Body of pancreas (tissue), 4 donors: ENCODE data around the gene SORL1.

Source experiments
- POLR2A ChIP-seq, 3 donors: fragments of 450-650 bp; IDR thresholded peaks; one replicate each; pipeline ENCODE4 v1.6.1; 2016; ENCODE audit warnings: antibody characterized with exemption in 3 of 3, mild to moderate bottlenecking in 2 of 3
- TF ChIP-seq, protein P1 (sequence below), 7 experiments: fragments of 450-650 bp in 4 of 7; fragments of 200-600 bp in 3 of 7; sonication (generic) in 3 of 7; IDR thresholded peaks; one replicate each; pipeline ENCODE4 v1.5.1; 2016 to 2019; ENCODE audit warnings: antibody characterized with exemption in 7 of 7

DNA sequence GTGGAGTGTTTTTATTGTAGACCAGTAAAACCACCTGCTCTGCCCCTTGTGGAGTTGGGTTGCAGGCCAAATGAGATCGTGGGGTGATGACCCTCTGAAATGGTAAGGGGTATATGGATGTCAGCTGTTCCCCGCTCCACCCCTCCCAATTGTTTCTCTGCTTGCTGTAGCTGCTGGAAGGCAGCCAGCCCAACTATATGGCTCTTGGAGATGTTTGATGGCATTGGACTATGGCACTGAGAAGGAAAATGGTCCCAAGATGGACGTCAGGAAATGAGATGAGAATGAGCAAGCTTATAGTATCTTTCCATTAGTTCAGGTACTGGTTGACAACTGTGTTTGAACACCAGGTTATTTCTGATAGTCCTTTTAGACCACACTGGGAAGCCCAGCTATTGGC, 95.5 kb downstream of the SORL1 start:
- TF ChIP-seq, protein P1, sequence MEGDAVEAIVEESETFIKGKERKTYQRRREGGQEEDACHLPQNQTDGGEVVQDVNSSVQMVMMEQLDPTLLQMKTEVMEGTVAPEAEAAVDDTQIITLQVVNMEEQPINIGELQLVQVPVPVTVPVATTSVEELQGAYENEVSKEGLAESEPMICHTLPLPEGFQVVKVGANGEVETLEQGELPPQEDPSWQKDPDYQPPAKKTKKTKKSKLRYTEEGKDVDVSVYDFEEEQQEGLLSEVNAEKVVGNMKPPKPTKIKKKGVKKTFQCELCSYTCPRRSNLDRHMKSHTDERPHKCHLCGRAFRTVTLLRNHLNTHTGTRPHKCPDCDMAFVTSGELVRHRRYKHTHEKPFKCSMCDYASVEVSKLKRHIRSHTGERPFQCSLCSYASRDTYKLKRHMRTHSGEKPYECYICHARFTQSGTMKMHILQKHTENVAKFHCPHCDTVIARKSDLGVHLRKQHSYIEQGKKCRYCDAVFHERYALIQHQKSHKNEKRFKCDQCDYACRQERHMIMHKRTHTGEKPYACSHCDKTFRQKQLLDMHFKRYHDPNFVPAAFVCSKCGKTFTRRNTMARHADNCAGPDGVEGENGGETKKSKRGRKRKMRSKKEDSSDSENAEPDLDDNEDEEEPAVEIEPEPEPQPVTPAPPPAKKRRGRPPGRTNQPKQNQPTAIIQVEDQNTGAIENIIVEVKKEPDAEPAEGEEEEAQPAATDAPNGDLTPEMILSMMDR (IDR thresholded peaks at IDR 0.05): no peak
- TF ChIP-seq POLR2A (IDR thresholded peaks at IDR 0.05): no peak
